H9 (cell line): ENCODE results near the gene APBB2. TPM values are rescaled to one million over a fixed set of nuclear protein-coding genes. Genes with fewer than 3 reads are reported as not detected.

Experiments used
- DNase-seq: peaks from one replicate; pipeline ENCODE4 v3.0.0-alpha.2; 2017
- H2AFZ ChIP-seq: one replicate; pipeline ENCODE4 v1.6.1; 2013; ENCODE audit warnings: mild to moderate bottlenecking, low read length, control low read depth, moderate library complexity
- H2AK5ac ChIP-seq: 2 replicates; pipeline ENCODE4 v1.6.1; 2013; ENCODE audit warnings: low read length, control low read depth, mixed read lengths; ENCODE audit not compliant: insufficient read length
- H2BK120ac ChIP-seq: one replicate; pipeline ENCODE4 v1.6.1; 2013; ENCODE audit warnings: low read depth, mild to moderate bottlenecking, low read length, control low read depth, inconsistent platforms; ENCODE audit not compliant: poor library complexity, severe bottlenecking
- H2BK12ac ChIP-seq: 2 replicates; pipeline ENCODE4 v1.6.1; 2013; ENCODE audit warnings: low read length, control low read depth, mixed read lengths, low read depth; ENCODE audit not compliant: insufficient read length
- H2BK15ac ChIP-seq: 2 replicates; pipeline ENCODE4 v1.6.1; 2013; ENCODE audit warnings: low read depth, low read length, control low read depth
- H2BK20ac ChIP-seq: one replicate; pipeline ENCODE4 v1.6.1; 2013; ENCODE audit warnings: low read depth, mild to moderate bottlenecking, low read length, control low read depth, inconsistent platforms; ENCODE audit not compliant: poor library complexity, severe bottlenecking
- H2BK5ac ChIP-seq: 2 replicates; pipeline ENCODE4 v1.6.1; 2013; ENCODE audit warnings: low read length, control low read depth, mixed read lengths; ENCODE audit not compliant: insufficient read length
- H3K14ac ChIP-seq: 2 replicates; pipeline ENCODE4 v1.6.1; 2013; ENCODE audit warnings: low read length, control low read depth; ENCODE audit not compliant: insufficient read depth
- H3K18ac ChIP-seq: 2 replicates; pipeline ENCODE4 v1.6.1; 2013; ENCODE audit warnings: low read depth, mild to moderate bottlenecking, mixed read lengths, low read length, control low read depth; ENCODE audit not compliant: insufficient read length
- H3K23ac ChIP-seq: 2 replicates; pipeline ENCODE4 v1.6.1; 2013; ENCODE audit warnings: low read length, control low read depth, mixed read lengths, low read depth; ENCODE audit not compliant: insufficient read length
- H3K23me2 ChIP-seq: 2 replicates; pipeline ENCODE4 v1.6.1; 2013; ENCODE audit warnings: low read depth, mild to moderate bottlenecking, mixed read lengths, low read length, control low read depth; ENCODE audit not compliant: insufficient read length, poor library complexity, severe bottlenecking
- H3K27ac ChIP-seq: 2 replicates; pipeline ENCODE4 v1.5.1; 2013; ENCODE audit warnings: low read length, control low read depth, mixed read lengths, low read depth; ENCODE audit not compliant: insufficient read length
- H3K27me3 ChIP-seq: 2 replicates; pipeline ENCODE4 v1.6.1; 2013; ENCODE audit warnings: low read length, control low read depth, inconsistent platforms; ENCODE audit not compliant: insufficient read depth
- H3K4ac ChIP-seq: 2 replicates; pipeline ENCODE4 v1.6.1; 2013; ENCODE audit warnings: low read depth, mild to moderate bottlenecking, control low read depth, inconsistent platforms, low read length, moderate library complexity
- H3K4me1 ChIP-seq: 2 replicates; pipeline ENCODE4 v1.6.1; 2013; ENCODE audit warnings: low read length, control low read depth, inconsistent platforms; ENCODE audit not compliant: insufficient read depth
- H3K4me2 ChIP-seq: 2 replicates; pipeline ENCODE4 v1.6.1; 2013; ENCODE audit warnings: low read length, control low read depth, mixed read lengths; ENCODE audit not compliant: insufficient read length, insufficient read depth
- H3K56ac ChIP-seq: 2 replicates; pipeline ENCODE4 v1.6.1; 2013; ENCODE audit warnings: low read depth, mild to moderate bottlenecking, mixed read lengths, low read length, control low read depth; ENCODE audit not compliant: insufficient read length
- H3K79me1 ChIP-seq: 2 replicates; pipeline ENCODE4 v1.6.1; 2013; ENCODE audit warnings: low read depth, mild to moderate bottlenecking, moderate library complexity, low read length, control low read depth, inconsistent platforms; ENCODE audit not compliant: insufficient read depth, poor library complexity, severe bottlenecking
- H3K79me2 ChIP-seq: 2 replicates; pipeline ENCODE4 v1.6.1; 2013; ENCODE audit warnings: low read length, control low read depth, inconsistent platforms; ENCODE audit not compliant: insufficient read depth
- H3K9ac ChIP-seq: 2 replicates; pipeline ENCODE4 v1.6.1; 2013; ENCODE audit warnings: low read length, control low read depth, mixed read lengths; ENCODE audit not compliant: insufficient read length; ENCODE audit errors: extremely low read depth
- H3K9me3 ChIP-seq: one replicate; pipeline ENCODE4 v1.6.1; 2013; ENCODE audit warnings: low read depth, low read length, inconsistent platforms; ENCODE audit not compliant: control insufficient read depth
- H3T11ph ChIP-seq: one replicate; pipeline ENCODE4 v1.6.1; 2013; ENCODE audit warnings: mild to moderate bottlenecking, low read length, control low read depth, inconsistent platforms
- H4K20me1 ChIP-seq: one replicate; pipeline ENCODE4 v1.6.1; 2013; ENCODE audit not compliant: control insufficient read depth, insufficient read length, insufficient read depth
- H4K5ac ChIP-seq: 2 replicates; pipeline ENCODE4 v1.6.1; 2013; ENCODE audit warnings: low read depth, mild to moderate bottlenecking, mixed read lengths, low read length, control low read depth; ENCODE audit not compliant: insufficient read length
- H4K8ac ChIP-seq: replicated peaks from 2 replicates; pipeline ENCODE4 v1.6.1; 2013; ENCODE audit warnings: low read length, control low read depth, mixed read lengths, low read depth; ENCODE audit not compliant: insufficient read length
- H4K91ac ChIP-seq: 2 replicates; pipeline ENCODE4 v1.6.1; 2013; ENCODE audit warnings: low read depth, mild to moderate bottlenecking, moderate library complexity, mixed read lengths, low read length, control low read depth; ENCODE audit not compliant: insufficient read length
- H3K27ac Mint-ChIP-seq, 3 experiments: 2 replicates in 2 of 3; 3 replicates in 1 of 3; pipeline ENCODE4 v1.8.0; 2020 to 2021; ENCODE audit warnings: mixed read lengths in 3 of 3, mild to moderate bottlenecking in 1 of 3, moderate library complexity in 1 of 3
- H3K27me3 Mint-ChIP-seq: 2 replicates; pipeline ENCODE4 v1.8.0; 2021; ENCODE audit warnings: low read depth, mild to moderate bottlenecking, moderate library complexity, mixed read lengths
- H3K36me3 Mint-ChIP-seq, 3 experiments: 2 replicates in 2 of 3; 3 replicates in 1 of 3; pipeline ENCODE4 v1.8.0; 2020 to 2021; ENCODE audit warnings: low read depth in 3 of 3, mixed read lengths in 3 of 3; ENCODE audit not compliant: insufficient read depth in 1 of 3
- H3K4me1 Mint-ChIP-seq, 2 experiments: 2 replicates each; pipeline ENCODE4 v1.8.0; 2020; ENCODE audit warnings: mixed read lengths in 2 of 2
- H3K4me3 Mint-ChIP-seq, 2 experiments: 2 replicates in 1 of 2; 3 replicates in 1 of 2; pipeline ENCODE4 v1.8.0; 2020 to 2021; ENCODE audit warnings: mild to moderate bottlenecking in 2 of 2, mixed read lengths in 2 of 2, moderate library complexity in 1 of 2
- H3K9me3 Mint-ChIP-seq, 2 experiments: 2 replicates in 1 of 2; 3 replicates in 1 of 2; pipeline ENCODE4 v1.8.0; 2020; ENCODE audit warnings: mild to moderate bottlenecking in 2 of 2, mixed read lengths in 2 of 2, moderate library complexity in 1 of 2
- WGBS: extraction: QIAGEN DNeasy Blood & Tissue Kit; methylation state at CpG from one replicate; pipeline ENCODE4 v1.1.7; 2013; ENCODE audit warnings: missing lambda C conversion rate, low lambda C conversion rate, mixed read lengths; ENCODE audit not compliant: insufficient read length; ENCODE audit errors: extremely low coverage; 5-methylcytosine and 5-hydroxymethylcytosine counted together
- total RNA-seq: library from RNA; stranded (reverse); gene quantifications from 2 replicates; pipeline ENCODE4 v1.2.1, GENCODE V29; 2021
- TF ChIP-seq, protein P1 (sequence below): fragments of 200-600 bp; sonication (generic); conservative IDR thresholded peaks from 3 replicates; pipeline ENCODE4 v1.8.0; 2021; ENCODE audit warnings: antibody characterized with exemption, mild to moderate bottlenecking

The APBB2 gene
- total RNA-seq, 1 experiment from 2014 or later = 39.6 TPM

DNA sequence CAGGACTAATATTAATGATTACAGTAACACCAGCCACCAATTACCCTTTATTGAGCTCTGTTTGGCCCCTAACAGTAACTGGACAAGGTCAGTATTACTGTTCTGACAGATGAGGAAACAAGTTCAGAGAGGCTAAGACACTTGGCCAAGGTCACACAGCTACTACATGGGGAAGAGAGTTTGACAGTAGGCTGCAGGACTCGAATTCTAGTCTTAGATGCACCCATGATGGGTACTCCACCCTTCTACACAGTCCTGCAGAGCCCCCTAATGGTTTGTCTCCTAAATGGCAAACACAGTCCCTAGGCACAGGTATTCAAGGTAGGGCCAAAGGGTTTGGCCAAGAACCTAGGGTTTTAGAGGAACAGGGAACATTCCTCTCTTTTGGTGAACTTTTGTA lies 370.6 kb downstream of the APBB2 start:
- Histone ChIP-seq H3K9me3 (no peaks in the 10 kb centered on the region), H3K14ac (no peak overlapping the region), H2BK120ac (no peak overlapping the region), H2BK15ac (no peak overlapping the region), H3K56ac (no peak overlapping the region), H2BK5ac (no peak overlapping the region), H3K27ac (no peak overlapping the region), H3K79me1 (no peaks in the 10 kb centered on the region), H2AK5ac (no peak overlapping the region), H4K20me1 (no peaks in the 10 kb centered on the region), H3K18ac (no peak overlapping the region), H4K8ac (no peak overlapping the region), H3K23ac (no peak overlapping the region), H3K4me1 (peaks cover 5% of the 10 kb centered on the region; the same call in 1 of the 2 replicates), H3K27me3 (no peaks in the 10 kb centered on the region), H2BK20ac (no peak overlapping the region), H3K4me2 (no peak overlapping the region), H4K5ac (no peak overlapping the region), H2BK12ac (no peak overlapping the region), H3T11ph (no peak overlapping the region), H3K9ac (no peak overlapping the region), H2AFZ (no peak overlapping the region), H4K91ac (no peak overlapping the region), H3K23me2 (no peaks in the 10 kb centered on the region), H3K4ac (no peak overlapping the region), H3K79me2 (peaks cover 9% of the 10 kb centered on the region; the same call in 1 of the 2 replicates)
- Mint-ChIP-seq H3K4me1 (peaks cover 40 to 43% of the 10 kb centered on the region in 2 experiments), H3K9me3 (no peaks in the 10 kb centered on the region), H3K36me3 (peaks cover 0 to 8% (median 2%) of the 10 kb centered on the region in 3 experiments; a peak in 5 of 7 replicates), H3K4me3 (no peak overlapping the region), H3K27ac (no peak overlapping the region), H3K27me3 (no peaks in the 10 kb centered on the region)
- peak; percentile 41 for DNase-seq
- WGBS = no CpG with 5 or more reads among the region's 1 CpG
- TF ChIP-seq, protein P1, sequence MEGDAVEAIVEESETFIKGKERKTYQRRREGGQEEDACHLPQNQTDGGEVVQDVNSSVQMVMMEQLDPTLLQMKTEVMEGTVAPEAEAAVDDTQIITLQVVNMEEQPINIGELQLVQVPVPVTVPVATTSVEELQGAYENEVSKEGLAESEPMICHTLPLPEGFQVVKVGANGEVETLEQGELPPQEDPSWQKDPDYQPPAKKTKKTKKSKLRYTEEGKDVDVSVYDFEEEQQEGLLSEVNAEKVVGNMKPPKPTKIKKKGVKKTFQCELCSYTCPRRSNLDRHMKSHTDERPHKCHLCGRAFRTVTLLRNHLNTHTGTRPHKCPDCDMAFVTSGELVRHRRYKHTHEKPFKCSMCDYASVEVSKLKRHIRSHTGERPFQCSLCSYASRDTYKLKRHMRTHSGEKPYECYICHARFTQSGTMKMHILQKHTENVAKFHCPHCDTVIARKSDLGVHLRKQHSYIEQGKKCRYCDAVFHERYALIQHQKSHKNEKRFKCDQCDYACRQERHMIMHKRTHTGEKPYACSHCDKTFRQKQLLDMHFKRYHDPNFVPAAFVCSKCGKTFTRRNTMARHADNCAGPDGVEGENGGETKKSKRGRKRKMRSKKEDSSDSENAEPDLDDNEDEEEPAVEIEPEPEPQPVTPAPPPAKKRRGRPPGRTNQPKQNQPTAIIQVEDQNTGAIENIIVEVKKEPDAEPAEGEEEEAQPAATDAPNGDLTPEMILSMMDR = peak; percentile 60
